Stomach (tissue), 4 donors: ENCODE data around the gene CAPN7.

Experiments used
- CTCF ChIP-seq, 7 experiments: fragments of 450-650 bp in 4 of 7; fragments of 200-600 bp in 3 of 7; sonication (generic) in 3 of 7; IDR thresholded peaks; one replicate each; pipeline ENCODE4 v1.5.1; 2016 to 2019; ENCODE audit warnings: antibody characterized with exemption in 7 of 7, control low read depth in 2 of 7, mild to moderate bottlenecking in 1 of 7
- EP300 ChIP-seq: sonication (generic); formaldehyde crosslinking; IDR thresholded peaks from one replicate; pipeline ENCODE4 v1.6.1; 2017; ENCODE audit warnings: antibody characterized with exemption

- TF ChIP-seq CTCF (IDR thresholded peaks at IDR 0.05), result no peak
- no peak for TF ChIP-seq EP300
Measured at GRCh38 chr3:15269091-15269989, 63.3 kb downstream of the CAPN7 start.
